HG03457 (cell line): ENCODE results near the gene RBM28.

ENCODE experiments used
- ATAC-seq: cut with Tn5 transposase; IDR thresholded peaks from one replicate; pipeline ENCODE4 v1.9.1; 2021; ENCODE audit warnings: moderate number of reproducible peaks; ENCODE audit not compliant: unreplicated experiment

RBM28 gene

DNA sequence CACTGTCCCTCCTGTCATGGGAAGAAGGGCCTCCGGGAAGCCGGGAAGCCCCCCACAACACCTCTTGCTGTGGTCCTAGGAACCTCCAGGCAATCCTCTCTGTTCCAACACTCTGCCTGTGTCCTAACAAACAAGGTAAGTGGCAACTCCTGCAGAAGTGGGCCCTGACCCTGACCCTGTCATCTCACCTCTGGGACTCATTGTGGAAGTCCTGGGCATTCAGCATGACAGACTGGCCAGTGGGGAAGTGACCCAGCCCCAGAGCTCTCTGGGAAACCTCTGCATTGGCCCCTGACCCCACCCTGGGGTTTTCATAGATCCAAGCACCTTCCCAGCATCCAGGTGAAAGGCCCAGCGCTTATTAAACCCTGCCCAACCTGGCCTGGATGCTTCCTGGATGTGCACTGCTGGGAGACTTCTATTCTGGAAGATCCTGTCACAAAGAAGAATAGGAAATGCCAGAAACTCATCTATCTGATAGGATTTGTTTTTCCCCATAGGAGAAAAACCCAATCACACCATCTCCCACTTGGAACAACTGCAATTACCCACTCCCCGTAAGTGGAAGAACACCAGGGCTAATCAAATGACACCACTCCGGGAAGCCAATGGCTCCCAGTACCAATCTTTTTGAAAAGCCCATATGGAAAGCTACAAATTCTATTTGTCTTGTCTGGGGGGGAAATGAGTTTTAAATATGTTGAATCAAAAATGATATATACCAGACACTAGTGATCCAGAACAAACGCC is 78.4 kb downstream of the RBM28 start:
- no peak for ATAC-seq

DNA sequence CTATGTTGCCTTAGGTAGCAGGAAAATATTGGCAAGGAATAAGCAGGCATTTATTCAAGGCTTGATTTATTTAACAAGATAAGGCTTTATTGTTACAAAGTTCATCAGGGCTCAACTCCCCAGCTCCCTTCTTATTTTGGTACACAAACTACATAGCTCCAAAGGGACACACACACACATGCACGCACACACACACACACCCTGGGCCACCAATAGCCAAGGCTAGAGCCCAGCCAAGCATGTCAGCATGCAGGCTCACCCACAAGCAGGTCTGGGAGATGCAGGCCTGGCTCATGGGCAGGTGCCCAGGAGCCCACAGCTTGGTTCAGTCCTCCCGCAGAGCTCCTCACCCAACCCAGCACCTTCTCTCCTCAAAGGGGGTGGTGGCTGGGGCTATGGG is 79.2 kb downstream of the RBM28 start:
- no peak for ATAC-seq

DNA sequence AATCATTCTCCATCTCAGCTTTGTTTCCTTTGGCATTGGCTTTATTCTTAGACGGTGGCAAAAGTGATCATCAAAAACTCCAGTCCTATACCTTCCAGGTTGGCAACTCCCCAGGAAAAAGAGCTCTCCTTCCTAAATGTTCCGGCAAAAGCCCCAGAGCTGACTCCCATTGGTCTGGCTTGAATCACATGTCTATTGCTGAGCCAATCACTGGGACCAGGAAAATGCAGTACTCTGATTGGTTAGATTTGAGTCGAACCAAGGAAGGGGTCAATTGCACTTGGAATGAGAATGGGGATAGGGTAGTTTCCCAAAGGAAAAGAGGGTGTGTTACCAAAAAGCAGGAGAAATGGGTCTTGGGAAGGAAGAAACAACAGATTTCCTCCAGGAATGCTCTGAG is 80.3 kb downstream of the RBM28 start:
- no peak for ATAC-seq

DNA sequence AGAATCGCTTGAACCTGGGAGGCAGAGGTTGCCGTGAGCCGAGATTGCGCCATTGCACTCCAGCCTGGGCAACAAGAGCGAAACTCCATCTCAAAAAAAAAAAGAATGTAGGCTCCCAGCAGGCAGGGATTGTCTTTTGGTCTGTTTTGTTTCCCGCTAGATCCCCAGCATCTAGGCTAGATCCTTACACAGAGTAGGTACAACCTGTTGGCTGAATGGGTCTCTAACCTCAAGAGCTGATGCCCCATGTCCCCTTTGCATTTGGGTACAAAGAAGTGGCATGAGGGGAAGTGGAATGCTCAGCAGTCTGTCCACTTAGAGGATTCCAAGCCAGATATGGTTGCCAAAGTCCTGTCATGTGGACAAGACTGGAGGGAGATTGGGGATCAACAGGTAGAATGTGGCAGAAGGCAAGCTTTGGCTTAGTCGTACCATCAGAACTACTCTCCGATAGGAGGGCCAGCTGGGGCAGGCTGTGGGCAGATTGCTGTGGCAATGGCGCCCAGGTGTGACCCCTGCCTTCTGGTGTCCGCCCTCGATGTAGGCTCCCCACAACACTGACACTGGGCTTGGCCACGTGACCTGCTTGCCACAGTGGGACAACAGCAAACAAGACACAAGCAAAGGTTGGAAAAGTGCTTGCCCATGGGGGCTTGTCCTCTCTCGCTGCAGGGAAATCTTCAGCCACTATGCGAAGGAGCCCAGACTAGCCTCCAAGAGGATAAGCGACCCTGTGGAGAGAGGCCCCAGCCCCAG is 81.3 kb downstream of the RBM28 start:
- ATAC-seq: no peak

- no peak for ATAC-seq
Measured at GRCh38 chr7:128260069-128260795, 83.5 kb downstream of the RBM28 start.

DNA sequence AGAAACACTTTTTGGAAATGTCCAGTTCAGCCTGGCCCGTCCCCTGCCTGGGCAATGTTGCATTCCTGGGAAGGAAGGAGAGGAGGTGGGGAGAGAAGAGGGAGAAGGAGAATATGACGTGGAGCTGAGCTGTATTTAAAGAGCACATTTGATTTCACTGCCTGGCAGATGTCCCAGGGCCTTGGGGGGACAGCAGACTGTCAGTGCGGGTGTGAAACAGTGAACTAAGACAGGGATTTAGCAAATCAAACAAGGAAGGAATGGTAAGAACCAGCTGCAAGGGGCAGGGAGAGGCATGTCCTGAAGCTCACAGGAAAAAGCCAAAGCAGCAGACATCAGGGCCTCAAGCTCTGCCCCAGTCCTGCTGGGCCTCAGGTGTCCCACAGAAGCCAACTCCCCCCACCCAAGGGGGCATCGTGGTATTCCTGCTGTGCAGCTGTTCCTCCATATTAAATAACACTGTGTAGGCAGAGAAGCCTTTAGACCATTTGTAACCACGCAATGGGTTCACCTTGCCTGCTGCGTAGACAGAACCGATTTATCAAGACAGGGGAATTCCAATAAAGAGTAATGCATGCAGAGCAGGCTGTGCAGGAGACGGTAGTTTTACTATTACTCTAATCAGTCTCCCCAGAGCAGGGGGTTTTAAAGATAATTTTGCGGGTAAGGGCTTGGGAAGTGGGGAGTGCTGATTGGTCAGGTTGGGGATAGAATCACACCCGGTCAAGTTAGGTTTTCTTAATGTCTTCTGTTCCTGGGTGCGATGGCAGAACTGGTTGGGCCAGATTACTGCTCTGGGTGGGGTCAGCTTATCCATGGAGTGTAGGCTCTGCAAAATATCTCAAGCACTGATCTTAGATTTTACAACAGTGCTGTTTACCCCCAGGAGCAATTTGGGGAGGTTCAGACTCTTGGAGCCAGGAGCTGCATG is 84.3 kb downstream of the RBM28 start:
- no peak for ATAC-seq

DNA sequence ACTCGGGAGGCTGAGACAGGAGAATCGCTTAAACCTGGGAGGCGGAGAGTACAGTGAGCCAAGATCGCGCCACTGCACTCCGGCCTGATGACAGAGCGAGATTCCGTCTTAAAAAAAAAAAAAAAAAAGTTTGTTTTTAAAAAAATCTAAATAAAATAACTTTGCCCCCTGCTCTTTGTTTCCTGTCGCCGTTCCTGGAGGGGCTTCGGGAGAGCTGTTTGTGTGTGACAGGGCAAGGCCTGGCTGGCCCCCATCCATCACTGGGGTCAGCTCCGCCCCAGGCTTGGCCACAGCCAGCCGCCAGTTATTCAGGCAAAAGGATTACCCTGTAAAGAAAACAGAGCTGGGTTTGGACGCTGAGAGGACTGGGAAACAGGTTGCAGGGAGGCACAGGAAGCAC is 86.2 kb downstream of the RBM28 start:
- no peak for ATAC-seq

- ATAC-seq: no peak
Measured at GRCh38 chr7:128255271-128255670, 88.4 kb downstream of the RBM28 start.

- ATAC-seq: no peak
Measured at GRCh38 chr7:128254470-128254869, 89.2 kb downstream of the RBM28 start.

- no peak for ATAC-seq
Measured at GRCh38 chr7:128253701-128254100, 90.0 kb downstream of the RBM28 start.

DNA sequence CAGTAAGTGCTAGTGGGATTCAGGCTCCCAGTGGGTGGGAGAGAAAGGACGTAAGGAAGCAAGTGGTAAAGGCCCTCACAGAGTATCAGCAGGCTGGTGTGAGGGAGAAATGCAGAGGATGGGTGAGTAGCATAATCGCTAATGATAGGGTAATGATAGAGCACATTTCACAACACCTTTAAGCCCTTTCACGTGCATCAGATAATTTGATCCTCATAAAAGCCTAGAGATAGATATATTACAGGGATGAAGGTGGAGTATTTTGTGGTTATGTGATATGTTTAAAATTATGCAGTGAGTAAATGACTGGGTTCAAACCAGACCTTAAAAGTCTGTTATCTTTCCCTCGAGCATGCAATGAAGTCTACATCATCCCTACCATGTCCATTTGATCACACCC is 92.4 kb downstream of the RBM28 start:
- no peak for ATAC-seq
